Forelimb muscle (tissue), 1 donor: ENCODE results near the gene ADGRL3. TPM values are rescaled to one million over a fixed set of nuclear protein-coding genes. Genes with fewer than 3 reads are reported as not detected.

Source experiments
- DNase-seq: peaks from one replicate; pipeline ENCODE4 v3.0.0-alpha.2; 2013; ENCODE audit warnings: low read depth
- polyA plus RNA-seq: library from polyadenylated mRNA; unstranded; fragments of 120-200 nt; gene quantifications from one replicate; pipeline ENCODE4 v1.2.1, GENCODE V29; 2013; ENCODE audit not compliant: insufficient read length

ADGRL3 gene
- polyA plus RNA-seq, 1 donor: 19.5 TPM

- DNase-seq: no peak
These were observed 795.7 kb downstream of the ADGRL3 start for GRCh38 chr4:61995717-61996340.

DNA sequence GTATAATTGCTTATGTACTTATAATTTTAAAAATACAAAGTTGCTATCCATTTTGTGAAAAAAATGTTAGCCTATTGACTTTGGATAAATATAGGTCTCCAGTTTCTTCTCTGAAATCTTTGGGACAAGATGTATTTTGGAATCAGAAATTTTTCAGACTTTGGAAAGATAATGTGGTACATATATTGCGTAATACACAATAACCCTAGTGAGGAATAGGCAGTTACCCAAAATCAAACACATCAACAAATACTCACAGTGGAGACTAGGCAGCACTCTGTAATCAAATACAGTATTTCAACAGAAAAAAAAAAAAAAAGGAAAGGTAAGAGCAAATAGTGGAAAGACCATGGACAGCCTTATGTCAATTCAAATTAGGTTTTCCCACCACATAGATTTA lies 796.8 kb downstream of the ADGRL3 start:
- no peak for DNase-seq

GRCh38 chr4:61997831-61998230 lies 797.7 kb downstream of the ADGRL3 start:
- DNase-seq: no peak

DNA sequence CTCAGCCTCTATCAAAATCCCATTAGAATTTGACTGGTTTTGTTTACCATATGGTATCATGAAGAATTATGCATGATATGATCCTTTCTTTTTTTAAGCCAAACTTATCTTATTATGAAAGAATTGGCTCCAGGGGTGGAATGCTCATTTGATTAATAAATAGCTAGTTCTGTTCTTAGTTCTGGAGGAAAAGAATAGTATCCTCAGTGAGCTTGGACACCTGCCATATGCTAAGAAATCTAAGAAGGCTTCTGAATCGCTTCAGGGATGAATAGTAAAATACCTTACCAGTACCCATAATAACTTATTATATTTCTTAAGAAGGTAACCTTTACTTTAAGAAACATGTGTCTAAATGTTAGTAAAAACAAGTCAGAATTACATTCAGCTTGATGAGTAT lies 803.6 kb downstream of the ADGRL3 start:
- no peak for DNase-seq

GRCh38 chr4:62004881-62005280 lies 804.8 kb downstream of the ADGRL3 start:
- DNase-seq: no peak

- DNase-seq: no peak
These were observed 806.0 kb downstream of the ADGRL3 start for GRCh38 chr4:62006108-62006507.

- no peak for DNase-seq
These were observed 815.1 kb downstream of the ADGRL3 start for GRCh38 chr4:62015043-62015739.

DNA sequence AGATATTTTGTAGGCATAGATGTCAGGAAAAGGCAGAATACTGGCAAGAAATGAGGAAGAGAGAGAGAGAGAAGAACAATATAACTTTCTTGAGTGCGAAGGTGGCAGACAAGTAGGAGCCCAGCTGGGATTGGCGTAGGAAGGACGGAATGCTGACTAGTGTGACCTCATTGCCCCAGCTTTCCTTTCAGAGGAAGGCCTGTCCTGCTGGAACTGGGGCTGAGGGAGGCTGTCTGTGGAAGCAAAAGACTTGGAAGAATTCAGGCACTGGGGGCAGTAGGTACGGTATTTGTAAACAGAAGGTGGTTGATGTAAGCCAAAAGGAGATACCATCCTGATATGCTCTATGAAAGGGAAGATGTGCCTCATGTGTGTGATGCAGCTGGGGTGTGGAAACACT lies 818.4 kb downstream of the ADGRL3 start:
- no peak for DNase-seq

DNA sequence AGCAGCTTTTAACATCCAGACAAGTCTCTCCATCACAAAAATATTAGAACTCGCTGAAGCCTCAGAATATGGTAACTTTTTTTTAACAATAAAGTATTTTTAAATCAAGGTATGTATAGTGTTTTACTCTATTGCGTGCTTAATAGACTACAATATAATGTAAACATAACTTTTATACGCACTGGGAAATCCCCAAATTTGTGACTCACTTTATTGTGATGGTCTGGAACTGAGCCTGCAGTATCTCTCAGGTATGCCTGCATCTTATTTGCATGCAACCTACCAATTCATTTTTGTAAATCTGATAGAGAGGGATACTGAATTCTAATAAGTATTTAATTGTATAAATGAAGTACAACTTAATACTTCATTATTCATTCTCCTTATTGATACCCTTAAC lies 823.5 kb downstream of the ADGRL3 start:
- no peak for DNase-seq

- no peak for DNase-seq
These were observed 828.6 kb downstream of the ADGRL3 start for GRCh38 chr4:62028745-62029144.

GRCh38 chr4:62030958-62031357 lies 830.8 kb downstream of the ADGRL3 start:
- DNase-seq: no peak

- no peak for DNase-seq
These were observed 837.4 kb downstream of the ADGRL3 start for GRCh38 chr4:62037571-62037970.

GRCh38 chr4:62051332-62051731 lies 851.2 kb downstream of the ADGRL3 start:
- DNase-seq: no peak

GRCh38 chr4:62053974-62054373 lies 853.8 kb downstream of the ADGRL3 start:
- no peak for DNase-seq

DNA sequence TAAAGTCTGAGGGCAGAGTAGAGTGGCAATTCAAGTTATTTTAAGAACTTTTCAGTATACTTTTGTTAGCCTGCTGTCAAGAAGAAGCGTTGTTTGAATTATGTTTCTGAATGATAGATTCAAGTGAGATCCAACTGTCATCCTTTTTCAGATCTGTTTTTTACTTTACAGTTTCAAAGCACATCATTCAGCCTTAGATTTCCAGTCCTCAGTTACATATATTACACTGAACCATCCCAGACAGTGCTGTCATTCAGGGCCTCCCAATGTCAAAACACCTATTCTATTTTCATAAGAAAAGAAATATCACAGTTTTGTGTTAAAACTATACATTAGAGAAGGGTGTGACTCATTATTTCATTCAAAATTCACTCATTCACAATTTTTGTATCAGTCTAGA lies 856.9 kb downstream of the ADGRL3 start:
- DNase-seq: no peak

- DNase-seq: peak; percentile 11
These were observed 858.4 kb downstream of the ADGRL3 start for GRCh38 chr4:62058571-62058970.

DNA sequence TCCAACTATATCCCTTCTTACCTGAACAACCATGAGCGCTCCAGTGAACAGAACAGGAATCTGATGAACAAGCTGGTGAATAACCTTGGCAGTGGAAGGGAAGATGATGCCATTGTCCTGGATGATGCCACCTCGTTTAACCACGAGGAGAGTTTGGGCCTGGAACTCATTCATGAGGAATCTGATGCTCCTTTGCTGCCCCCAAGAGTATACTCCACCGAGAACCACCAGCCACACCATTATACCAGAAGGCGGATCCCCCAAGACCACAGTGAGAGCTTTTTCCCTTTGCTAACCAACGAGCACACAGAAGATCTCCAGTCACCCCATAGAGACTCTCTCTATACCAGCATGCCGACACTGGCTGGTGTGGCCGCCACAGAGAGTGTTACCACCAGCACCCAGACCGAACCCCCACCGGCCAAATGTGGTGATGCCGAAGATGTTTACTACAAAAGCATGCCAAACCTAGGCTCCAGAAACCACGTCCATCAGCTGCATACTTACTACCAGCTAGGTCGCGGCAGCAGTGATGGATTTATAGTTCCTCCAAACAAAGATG lies 870.2 kb downstream of the ADGRL3 start:
- DNase-seq: no peak

- no peak for DNase-seq
These were observed 875.0 kb downstream of the ADGRL3 start for GRCh38 chr4:62075089-62075488.

GRCh38 chr4:62075521-62075920 lies 875.4 kb downstream of the ADGRL3 start:
- DNase-seq: no peak

DNA sequence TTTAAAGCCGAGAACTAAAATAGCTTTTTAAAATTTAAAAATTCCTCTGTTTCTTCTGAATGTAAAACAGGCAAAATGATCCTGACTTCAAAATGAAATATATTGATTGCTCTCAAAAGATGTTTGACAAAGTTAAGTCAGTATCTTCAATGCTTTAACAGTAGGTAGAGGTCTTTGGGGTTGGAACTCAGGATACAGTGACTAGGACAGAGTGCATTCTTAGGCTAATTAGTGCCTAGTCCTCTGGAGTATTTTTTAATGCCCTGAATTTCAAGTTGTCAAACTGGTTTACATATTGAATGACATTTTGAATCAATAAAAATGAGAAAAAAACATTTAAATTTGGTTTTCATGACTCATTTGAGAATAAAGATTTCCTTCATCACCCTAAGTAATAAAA lies 877.3 kb downstream of the ADGRL3 start:
- no peak for DNase-seq

DNA sequence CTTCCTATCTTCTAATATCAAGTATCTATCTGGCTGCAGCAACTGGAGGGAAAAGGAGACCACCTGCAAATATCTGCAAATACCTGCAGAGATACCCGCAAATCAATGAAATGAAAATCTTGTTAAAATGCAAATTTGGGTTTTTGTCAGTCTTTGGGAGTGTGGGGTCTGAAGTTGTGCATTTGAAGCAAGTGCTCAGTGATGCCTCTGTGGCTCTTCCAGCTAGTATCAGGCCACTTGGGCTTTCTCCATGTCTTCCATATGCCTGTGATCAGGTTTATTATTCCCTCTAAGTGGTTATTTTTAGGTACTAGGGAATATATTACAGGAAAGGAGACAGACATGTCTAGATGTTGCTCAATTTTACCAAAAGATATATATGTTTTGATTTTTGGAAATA lies 880.3 kb downstream of the ADGRL3 start:
- no peak for DNase-seq

DNA sequence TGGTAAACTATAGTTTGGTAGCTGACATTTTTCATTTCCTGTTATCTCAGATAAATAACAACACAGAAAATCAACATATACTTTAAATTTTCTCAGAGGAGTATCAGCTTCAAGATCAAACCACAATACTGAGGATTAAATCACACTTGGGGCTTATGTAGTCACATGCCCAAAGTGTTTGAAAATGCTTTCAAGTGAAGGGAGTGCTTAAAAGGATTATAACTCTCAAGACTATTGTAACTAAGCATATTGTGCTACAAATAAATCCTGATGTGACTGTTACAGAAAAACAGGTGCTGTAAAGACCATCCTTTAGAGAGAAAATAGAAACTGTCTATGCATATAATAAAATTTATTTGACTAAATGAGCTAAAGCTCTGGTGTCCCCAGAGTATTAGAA lies 887.6 kb downstream of the ADGRL3 start:
- DNase-seq: no peak

- DNase-seq: no peak
These were observed 893.6 kb downstream of the ADGRL3 start for GRCh38 chr4:62093735-62094134.
